NCI-H146 treated with DMSO at 0.1 percent for 48 hours (cell line): ENCODE measurements around the gene RREB1.
"Not testable (repeated sequence)": the region's sequence is repeated elsewhere in the genome, so short reads cannot be mapped to it uniquely, and the experiment has no call there.

Experiments
- DNase-seq: peaks from one replicate; lab custom pipeline; 2025; ENCODE audit not compliant: unreplicated experiment; lab: John Stamatoyannopoulos, UW

The RREB1 gene

DNA sequence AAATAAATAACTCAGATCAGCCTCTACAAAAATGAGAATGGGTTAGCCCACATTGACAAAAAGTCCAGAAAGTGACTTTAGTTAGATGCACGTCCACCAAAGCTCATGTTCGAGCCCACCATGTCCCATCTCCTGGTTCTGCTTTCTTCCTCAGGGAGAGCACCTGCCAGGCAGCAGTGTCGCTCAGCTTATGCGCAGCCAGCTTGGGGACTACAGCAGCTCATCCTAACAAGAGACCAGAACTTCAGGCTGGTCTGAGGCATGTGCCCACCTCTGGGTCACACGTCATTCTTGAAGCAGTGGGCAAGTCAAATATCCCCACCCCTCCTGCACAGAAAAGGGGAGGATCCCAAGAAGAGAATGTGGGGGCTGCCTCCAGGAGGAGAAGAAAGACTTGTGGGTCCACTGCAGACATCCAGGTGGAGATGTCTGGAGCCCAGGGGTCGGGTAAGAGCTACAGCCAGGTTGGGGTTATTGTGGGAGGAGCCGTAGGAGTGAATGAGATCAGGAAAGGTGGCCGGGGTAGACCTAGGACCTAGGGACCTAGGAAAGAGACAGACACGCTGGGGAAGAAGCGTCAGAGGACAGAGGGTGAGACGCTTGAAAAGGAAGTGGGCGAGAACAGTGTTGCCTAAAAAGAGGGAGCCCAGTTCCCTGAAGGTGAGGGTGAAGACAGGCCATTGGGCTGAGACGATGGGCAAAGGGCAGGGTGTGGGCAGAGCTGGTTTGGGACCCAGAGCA lies 152.7 kb downstream of the RREB1 start:
- no peak for DNase-seq

DNA sequence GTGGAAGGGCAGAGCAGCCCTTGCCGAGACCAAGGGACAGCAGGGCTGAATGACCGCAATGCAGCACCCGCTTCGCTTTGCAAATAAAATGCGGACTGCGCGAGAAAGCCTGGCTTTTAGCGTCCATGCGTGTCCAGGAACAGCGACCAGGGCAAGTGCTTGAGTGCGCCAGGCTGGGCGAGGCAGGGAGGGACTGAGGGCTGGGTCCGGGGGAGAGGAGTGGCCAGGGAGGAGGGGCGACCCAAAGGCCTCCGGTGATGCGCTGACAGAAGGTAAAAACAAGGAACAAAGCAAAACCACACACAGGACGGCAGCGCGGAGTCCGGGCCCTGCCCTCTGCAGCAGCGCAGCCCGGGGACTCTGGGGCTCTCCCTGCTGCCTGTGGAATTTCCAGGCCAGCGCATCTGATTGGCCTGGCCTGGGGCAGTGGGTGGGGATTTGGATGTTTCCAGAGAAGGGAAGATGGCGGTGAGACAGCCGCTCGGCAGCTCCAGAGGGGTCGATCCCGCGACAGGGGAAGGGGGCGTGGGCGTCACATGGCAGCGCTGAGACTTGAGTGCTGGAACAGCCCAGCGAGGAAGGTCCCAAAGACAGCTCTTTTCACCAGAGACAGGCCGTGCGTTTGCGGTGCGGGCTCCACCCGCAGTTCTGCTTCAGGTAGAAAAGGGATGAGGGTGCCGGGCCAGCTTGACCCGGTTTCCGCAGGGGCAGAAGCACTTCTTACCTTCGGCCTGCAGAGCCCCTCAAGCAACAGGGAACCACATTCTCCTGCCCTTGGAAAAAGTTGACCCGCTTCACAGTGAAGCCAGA lies 153.5 kb downstream of the RREB1 start:
- DNase-seq, result peak; percentile 83

DNA sequence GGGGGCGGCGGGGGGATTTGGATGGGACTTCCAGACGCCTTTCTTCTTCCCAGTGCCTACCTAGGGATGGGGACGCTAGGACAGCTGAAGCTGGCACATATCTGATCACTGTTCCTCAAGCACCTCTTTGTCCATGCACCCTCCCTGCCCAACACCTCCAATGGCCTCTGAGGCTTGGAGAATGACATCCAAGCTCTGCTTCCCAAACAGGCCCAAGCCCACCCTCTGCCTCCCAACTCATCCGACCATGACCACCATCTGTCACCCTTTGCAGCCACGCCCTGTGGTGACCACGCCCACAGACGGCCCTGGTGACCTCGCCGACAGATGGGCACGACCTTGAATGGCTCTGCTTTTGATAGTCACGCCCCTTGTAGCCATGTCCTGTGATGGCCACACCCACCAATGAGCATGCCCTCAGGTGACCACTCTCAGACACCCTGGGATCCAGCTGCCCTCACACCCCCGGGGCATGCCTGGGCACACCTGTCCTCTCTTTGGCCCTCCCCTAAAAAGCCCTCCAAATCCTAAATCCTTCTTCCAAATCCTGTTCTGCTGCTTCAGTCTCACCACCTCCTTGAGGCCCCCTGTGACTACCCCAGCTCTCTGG lies 154.2 kb downstream of the RREB1 start:
- peak; percentile 81 for DNase-seq

DNA sequence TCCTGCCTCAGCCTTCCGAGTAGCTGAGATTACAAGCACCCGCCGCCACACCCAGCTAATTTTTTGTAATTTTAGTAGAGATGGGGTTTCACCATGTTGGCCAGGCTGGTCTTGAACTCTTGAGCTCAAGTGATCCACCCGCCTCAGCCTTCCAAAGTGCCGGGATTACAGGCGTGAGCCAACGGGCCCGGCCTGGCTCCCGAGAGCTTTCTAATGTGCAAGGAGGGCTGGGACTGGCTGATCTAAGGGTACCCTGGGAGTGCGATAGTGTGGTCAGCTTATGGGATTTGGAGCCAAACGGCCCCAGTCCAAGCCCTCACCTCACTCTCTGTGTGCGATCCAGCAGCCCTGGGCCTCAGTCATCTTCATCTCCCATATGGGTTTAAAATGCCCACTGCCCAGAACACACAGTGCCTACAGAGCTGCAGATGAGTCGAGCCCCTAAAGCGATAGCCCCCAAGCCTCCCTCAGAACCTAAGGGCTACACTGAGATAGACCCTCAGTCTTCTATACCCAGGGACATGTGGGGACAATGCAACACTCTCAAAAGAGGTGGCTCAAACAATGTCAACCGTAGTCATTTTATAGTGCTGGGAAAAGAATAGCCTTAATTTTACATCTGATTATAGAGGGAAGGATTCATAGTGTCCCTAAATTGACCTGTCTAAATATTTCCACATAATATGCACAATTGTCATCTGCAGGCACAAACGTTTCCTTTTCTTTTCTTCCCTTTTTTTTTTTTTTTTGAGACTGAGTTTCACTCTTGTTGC lies 155.2 kb downstream of the RREB1 start:
- DNase-seq, result no peak

DNA sequence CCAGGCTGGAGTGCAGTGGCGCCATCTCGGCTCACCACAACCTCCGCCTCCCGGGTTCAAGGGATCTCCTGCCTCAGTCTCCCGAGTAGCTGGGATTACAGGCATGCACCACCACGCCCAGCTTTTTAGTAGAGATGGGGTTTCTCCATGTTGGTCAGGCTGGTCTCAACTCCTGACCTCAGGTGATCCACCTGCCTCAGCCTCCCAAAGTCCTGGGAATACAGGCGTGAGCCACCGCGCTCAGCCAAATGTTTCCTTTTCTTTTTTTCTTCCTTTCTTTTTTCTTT lies 155.7 kb downstream of the RREB1 start:
- not testable (repeated sequence) for DNase-seq

DNA sequence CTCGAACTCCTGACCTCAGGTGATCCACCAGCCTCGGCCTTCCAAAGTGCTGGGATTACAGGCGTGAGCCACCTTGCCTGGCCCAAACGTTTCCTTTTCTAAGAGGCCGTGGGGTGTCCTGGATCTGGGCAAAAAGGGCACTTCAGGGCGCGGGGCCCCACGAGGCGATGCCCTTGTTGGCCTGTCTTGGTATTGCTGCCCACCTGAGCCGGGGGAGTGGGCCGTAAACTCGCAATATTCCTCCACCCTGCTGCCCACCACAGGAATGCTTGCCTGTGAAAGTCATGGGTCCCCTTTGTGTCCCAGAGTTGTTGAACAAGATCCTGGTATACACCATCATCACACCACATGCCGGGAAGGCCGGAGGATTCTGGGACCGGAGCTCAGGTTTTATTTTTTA lies 156.3 kb downstream of the RREB1 start:
- DNase-seq, result no peak

DNA sequence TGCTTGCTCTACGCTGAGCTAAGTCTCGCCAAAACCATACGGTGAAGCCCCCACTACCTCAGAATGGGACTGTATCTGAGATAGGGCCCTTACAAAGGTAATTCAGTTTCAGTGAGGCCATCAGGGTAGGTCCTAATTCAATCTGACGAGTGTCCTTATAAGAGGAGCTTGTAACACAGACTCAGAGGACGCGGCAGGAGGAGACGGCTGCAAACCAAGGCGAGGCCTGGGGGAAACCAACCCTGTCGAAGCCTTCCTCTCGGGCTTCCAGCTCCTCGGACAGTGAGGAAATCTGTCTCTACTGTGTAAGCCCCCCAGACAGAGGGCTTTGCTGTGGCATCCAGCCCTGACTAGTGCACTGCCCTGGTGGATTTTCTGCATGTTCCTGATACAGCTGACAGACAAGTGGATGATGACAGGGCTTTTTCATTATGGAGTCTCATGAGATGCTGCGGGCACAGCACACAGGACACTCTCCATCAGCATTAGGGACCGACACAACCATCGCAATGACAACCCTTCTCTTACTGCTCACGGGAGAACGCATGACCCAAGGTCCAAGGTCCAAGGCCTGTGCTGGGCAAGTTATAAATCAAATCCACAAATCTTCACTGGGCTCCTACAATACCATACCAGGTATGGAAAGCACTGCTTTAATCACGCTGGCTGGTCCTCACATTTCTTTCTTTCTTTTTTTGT lies 157.1 kb downstream of the RREB1 start:
- DNase-seq, result no peak

DNA sequence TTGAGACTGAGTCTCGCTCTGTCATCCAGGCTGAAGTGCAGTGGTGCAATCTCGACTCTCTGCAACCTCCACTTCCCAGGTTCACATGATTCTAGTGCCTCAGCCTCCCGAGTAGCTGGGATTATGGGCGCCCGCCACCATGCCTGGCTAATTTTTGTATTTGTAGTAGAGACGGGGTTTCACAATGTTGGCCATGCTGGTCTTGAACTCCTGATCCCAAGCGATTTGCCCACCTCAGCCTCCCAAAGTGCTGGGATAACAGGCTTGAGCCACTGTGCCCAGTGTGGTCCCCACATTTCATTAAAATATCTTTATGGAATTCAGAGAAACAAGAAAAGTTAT lies 157.6 kb downstream of the RREB1 start:
- not testable (repeated sequence) for DNase-seq

DNA sequence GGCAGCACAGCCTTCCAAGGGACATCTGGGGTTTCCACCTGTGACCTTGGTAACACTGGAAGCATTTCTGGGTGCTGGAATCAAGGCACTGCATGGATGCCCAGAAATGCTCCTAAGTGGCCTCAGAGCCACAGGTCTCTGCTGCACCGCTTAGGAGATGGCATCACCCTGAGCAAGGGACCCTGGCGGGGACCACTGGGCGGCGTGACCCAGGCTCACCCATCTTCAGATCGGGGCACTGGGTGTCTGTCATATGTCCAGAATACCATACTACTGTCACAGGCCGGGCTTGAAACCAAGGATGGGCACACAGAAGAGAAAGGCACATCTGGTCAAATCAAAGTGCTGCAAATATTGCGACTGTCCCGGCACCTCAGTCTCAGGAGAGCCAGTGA lies 159.3 kb downstream of the RREB1 start:
- no peak for DNase-seq

DNA sequence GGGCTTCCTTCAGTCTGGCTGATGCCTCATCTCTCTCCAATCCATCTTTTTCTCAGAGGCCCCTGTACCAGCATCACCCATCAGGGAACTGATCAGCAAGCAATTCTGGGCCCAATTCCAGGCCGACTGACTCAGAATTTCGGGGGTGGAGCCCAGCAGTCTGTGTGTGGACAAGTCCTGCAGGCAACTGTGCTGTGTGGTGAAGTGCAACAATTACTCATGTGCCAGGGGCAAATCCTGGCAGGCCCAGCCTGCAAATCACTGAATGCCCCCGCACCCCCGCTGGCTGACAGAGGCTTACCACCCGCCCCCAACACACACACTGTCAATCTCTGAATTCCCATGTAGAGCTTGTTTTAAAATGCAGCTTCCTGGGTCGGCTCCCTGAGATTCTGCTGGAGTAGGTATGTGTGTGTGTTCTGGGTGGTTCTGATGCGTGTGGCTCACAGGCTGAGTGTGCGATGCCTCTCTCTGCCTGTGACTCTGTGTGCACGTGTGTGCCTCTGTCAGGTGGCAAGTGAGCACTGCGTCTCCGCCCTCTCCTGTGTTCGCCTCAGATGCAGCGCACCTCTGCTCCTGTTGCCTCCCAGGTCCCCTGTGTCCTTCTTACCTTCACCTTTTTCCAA lies 159.8 kb downstream of the RREB1 start:
- no peak for DNase-seq

DNA sequence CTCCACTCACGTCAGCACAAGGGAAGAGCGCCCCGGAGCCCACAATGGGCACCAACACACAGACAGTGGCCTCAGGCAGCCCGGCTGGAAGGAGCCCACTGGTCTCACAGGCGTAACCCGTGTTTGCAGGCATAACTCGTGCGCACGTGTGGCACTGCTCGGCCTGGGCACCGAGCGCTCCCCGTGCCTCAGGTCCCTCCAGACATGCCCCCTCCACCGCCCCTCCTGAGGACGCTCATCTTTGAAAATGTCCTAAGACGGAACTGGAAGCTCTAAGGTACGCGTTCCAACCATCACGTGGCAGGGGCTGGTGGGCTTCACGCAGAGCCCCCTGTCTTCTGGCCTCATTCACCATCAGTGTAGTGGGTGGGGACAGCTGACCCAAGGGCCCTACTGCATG lies 160.6 kb downstream of the RREB1 start:
- DNase-seq, result no peak

DNA sequence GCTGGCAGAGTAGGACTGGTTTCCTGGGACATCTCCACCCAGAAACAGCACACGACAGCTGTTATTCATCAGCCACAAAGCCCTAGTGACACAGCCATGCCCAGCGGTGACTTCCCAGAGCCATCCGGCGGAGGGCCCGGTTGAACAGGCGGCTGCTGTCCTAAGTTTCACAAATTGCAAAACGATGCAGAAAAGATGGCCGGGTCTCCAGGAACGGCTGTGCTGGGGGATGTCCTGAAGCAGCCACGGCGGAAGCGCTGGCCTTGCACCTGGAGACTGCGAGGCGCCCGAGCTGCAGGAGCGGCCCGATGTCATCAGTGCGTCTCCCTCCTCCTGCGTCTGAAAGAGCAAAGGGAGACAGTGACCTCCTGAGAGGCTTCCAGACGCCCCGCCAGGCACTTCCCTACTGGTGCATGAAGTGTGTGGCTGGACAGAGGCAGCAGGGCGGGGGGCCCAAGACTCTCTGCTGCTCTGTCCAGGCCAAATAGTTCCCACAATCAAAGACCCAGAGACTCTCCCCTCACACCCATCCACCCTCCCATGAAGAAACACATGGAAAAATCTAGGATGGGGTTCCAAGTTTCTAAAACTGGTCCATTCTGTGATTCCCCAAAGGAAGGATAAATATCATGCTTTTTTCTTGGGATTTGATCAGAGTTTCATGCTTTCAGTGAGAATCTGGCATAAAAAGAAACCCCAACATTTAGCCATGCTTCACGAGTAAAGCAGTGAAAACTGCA lies 161.2 kb downstream of the RREB1 start:
- DNase-seq, result no peak

DNA sequence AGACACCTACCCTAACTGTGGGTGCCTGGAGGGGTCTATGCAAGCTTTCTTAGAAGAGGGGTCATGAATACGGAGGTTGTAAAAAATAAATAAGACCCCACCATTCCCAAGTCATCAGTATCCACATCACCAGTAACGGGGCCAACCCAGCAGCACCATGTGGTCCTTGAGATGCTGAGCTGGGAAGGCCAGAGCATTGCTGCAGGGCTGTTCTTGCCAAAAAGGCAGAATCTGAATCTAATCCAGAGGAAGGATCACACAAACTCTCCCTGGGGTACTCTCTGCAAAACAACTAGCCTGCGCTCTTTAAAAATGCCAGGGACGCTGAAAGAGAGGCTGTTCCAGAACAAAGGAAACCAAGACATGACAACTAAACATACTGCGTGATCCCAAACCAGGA lies 162.1 kb downstream of the RREB1 start:
- no peak for DNase-seq

DNA sequence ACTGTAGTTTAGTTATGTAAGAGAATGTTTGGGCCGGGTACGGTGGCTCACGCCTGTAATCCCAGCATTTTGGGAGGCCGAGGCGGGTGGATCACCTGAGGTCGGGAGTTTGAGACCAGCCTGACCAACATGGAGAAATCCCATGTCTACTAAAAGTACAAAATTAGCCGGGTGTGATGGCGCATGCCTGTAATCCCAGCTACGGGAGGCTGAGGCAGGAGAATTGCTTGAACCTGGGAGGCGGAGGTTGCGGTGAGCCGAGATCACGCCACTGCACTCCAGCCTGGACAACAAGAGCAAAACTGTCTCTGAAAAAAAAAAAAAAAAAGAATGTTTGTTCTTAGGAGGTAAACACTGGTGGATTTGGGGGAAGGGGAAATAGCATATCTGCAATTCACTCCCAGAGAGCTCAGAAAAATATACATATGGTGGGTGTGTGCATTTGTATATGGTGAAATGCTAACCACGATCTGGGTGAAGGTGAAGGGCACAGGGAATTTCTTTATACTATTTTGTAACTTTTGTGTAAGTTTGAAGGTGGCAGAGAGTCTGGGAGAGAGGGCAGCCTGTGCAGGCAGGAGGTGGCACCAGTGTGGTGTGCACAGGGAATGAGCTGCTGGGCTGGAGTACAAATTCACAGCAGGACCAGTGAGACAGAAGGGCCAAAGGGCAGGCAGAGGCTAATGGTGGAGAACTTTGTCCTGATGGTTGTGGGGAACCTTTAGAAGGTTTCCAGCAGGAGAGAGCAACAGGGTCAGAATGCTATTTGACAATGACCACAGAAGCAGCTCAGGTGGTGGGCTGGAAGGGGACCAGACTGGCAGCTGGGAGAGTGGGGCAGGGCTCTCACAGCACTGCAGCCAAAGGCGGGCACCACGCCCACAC lies 162.8 kb downstream of the RREB1 start:
- no peak for DNase-seq

DNA sequence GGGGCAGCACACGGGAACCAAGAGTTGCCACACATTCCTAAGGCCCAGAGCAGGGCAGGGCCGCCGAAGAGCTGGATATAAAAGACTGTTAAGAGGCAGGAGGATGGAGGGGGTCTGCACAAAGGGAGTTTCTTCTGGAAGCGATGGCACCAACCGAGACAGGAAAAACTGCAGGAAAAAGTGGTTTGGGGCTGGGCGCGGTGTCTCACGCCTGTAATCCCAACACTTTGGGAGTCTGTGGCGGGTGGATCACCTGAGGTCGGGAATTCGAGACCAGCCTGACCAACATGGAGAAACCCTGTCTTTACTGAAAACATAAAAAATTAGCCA lies 163.4 kb downstream of the RREB1 start:
- DNase-seq, result no peak

DNA sequence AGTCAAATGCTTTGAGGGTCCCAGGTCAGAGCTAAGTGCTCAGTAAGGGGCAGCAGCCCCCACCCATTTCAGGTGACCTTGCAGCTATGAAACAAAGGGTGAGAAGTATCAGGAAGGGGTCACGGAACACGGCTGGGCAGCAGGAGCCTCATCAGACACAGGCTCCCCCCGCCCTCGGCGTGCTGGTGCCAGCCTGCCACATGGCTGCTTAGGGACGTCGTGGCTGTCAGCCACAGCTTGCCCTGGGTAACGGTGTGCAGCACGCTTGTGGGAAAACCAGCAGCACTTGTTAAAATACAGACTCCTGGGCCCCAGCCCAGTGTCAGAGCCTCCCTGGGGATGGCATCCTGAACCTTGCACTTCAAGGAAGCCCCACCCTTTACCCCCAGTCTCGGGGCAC lies 165.9 kb downstream of the RREB1 start:
- DNase-seq, result no peak

DNA sequence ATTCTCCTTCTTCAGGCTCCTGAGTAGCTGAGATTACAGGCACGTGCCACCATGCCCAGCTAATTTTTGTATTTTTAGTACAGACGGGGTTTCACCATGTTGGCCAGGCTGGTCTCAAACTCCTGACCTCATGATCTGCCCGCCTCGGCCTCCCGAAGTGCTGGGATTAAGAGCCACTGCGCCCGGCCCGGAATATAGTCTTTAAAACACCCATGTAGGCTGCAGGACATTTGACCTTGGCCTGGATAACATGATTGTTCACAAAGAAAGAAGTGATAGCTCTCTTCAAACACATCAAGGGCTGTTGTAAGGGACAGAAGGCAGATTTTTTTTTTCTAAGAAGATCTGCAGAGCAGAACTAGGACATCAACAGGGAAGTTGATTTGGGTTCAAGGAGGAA lies 166.8 kb downstream of the RREB1 start:
- DNase-seq, result not testable (repeated sequence)

DNA sequence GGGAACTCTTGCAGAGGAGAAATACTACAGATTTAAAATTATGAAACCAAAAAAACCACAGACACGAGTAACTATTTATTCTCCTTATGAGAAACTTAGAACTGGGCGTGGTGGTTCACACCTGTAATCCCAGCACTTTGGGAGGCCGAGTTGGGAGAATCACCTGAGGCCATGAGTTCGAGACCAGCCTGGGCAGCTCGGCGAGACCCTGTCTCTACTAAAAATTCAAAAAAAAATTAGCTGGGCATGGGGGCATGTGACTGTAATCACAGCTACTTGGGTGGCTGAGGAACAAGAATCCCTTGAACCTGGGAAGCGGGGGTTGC lies 168.4 kb downstream of the RREB1 start:
- no peak for DNase-seq
